Measurements from ENCODE around the gene PRKCE.

The PRKCE gene

GRCh38 chr2:46116150-46116549 lies 464.7 kb downstream of the PRKCE start:
- no peak for DNase-seq (ENCODE audit: low read depth, low spot score)

- no peak for DNase-seq (ENCODE audit: low read depth, low spot score)
These were observed 465.1 kb downstream of the PRKCE start for GRCh38 chr2:46116553-46116991.

- no peak for DNase-seq (ENCODE audit: low read depth, low spot score)
These were observed 465.9 kb downstream of the PRKCE start for GRCh38 chr2:46117379-46117778.

- no peak for DNase-seq (ENCODE audit: low read depth, low spot score)
These were observed 466.5 kb downstream of the PRKCE start for GRCh38 chr2:46117994-46118393.

GRCh38 chr2:46118656-46119371 lies 467.3 kb downstream of the PRKCE start:
- DNase-seq (ENCODE audit: low read depth, low spot score): no peak

- DNase-seq (ENCODE audit: low read depth, low spot score): no peak
These were observed 468.0 kb downstream of the PRKCE start for GRCh38 chr2:46119453-46119852.

- DNase-seq (ENCODE audit: low read depth, low spot score): no peak
These were observed 469.5 kb downstream of the PRKCE start for GRCh38 chr2:46120792-46121555.

GRCh38 chr2:46122318-46122976 lies 471.0 kb downstream of the PRKCE start:
- no peak for DNase-seq (ENCODE audit: low read depth, low spot score)

GRCh38 chr2:46123013-46123412 lies 471.5 kb downstream of the PRKCE start:
- DNase-seq (ENCODE audit: low read depth, low spot score): no peak

- DNase-seq (ENCODE audit: low read depth, low spot score): no peak
These were observed 474.3 kb downstream of the PRKCE start for GRCh38 chr2:46125798-46126197.

GRCh38 chr2:46126571-46126970 lies 475.1 kb downstream of the PRKCE start:
- no peak for DNase-seq (ENCODE audit: low read depth, low spot score)

GRCh38 chr2:46127176-46127575 lies 475.7 kb downstream of the PRKCE start:
- DNase-seq (ENCODE audit: low read depth, low spot score): no peak

GRCh38 chr2:46130511-46130910 lies 479.0 kb downstream of the PRKCE start:
- DNase-seq (ENCODE audit: low read depth, low spot score): no peak

- no peak for DNase-seq (ENCODE audit: low read depth, low spot score)
These were observed 481.5 kb downstream of the PRKCE start for GRCh38 chr2:46132996-46133395.

- DNase-seq (ENCODE audit: low read depth, low spot score): no peak
These were observed 483.2 kb downstream of the PRKCE start for GRCh38 chr2:46134531-46135227.

- DNase-seq (ENCODE audit: low read depth, low spot score): no peak
These were observed 483.9 kb downstream of the PRKCE start for GRCh38 chr2:46135228-46135855.

- DNase-seq (ENCODE audit: low read depth, low spot score): peak; percentile 35
These were observed 484.5 kb downstream of the PRKCE start for GRCh38 chr2:46135958-46136357.

GRCh38 chr2:46136481-46136880 lies 485.0 kb downstream of the PRKCE start:
- DNase-seq (ENCODE audit: low read depth, low spot score): peak; percentile 73

- no peak for DNase-seq (ENCODE audit: low read depth, low spot score)
These were observed 485.5 kb downstream of the PRKCE start for GRCh38 chr2:46136953-46137352.

- DNase-seq (ENCODE audit: low read depth, low spot score): no peak
These were observed 491.3 kb downstream of the PRKCE start for GRCh38 chr2:46142546-46143428.
